ENCODE data around the gene CXCL5.
"Not testable (repeated sequence)": the region's sequence is repeated elsewhere in the genome, so short reads cannot be mapped to it uniquely, and the experiment has no call there.

CXCL5 gene

DNA sequence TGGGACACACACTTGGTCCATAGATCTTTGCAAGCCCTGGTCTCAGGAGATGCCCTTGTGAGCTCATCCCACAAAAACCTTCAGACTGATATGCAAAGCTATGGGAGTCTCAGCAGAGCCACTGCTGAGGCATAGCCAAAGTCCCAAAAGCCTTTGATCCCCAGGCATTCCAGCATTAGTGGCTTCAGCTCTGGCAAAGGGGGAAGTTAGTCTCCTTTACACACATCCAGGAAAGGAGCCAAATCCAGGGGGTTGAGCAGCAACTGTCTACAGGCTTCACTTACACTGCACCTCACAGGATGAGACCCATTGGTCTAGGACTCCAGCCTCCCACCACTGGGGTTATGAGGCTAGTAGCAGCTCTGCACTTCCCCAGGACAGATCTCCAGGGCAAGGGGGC is 30.6 kb downstream of the CXCL5 start:
- no peak for DNase-seq

- no peak for DNase-seq
These were observed 33.4 kb downstream of the CXCL5 start for GRCh38 chr4:73964862-73965611.

- DNase-seq = no peak
These were observed 35.8 kb downstream of the CXCL5 start for GRCh38 chr4:73962724-73963123.

DNA sequence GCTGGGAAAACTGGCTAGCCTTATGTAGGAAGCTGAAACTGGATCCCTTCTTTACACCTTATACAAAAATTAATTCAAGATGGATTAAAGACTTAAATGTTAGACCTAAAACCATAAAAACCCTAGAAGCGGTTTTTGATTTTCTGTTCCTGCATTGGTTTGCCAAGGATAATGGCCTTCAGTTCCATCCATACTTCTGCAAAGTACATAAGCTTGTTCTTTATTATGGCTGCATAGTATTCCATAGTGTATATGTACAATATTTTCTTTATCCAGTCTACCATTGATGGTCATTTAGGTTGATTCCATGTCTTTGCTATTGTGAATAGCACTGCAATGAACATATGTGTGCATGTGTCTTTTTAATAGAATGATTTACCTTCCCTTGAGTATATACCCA is 39.4 kb downstream of the CXCL5 start:
- not testable (repeated sequence) for DNase-seq

GRCh38 chr4:73952352-73952751 is 46.1 kb downstream of the CXCL5 start:
- DNase-seq = no peak

DNA sequence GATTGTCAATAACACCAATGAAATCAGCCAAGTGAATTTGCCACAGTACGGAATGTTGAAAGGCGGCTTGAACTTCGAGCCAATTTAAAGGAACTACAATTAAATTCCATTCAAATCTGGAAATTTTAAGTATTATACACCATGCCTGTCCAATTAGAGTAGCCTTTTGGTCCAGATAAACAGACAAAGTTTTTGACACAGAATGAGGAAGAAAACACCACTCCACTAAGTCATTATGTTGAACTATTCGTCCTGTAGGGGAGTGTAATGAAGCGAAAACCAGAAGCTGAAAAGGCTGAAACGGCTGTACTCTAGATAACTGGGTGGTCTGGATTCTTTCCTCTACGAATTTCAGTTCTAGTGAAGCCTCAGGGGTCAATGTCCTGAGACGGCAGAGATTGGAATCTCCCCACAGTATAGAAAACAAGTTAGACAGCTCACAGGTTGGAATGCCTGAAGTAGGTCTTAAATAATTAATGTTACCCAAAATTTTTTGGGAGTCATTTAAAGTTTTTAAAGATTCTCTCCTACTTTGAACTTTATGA is 48.0 kb downstream of the CXCL5 start:
- DNase-seq = not testable (repeated sequence)

GRCh38 chr4:73948990-73949706 is 49.3 kb downstream of the CXCL5 start:
- DNase-seq = no peak

GRCh38 chr4:73948291-73948690 is 50.2 kb downstream of the CXCL5 start:
- DNase-seq = no peak

DNA sequence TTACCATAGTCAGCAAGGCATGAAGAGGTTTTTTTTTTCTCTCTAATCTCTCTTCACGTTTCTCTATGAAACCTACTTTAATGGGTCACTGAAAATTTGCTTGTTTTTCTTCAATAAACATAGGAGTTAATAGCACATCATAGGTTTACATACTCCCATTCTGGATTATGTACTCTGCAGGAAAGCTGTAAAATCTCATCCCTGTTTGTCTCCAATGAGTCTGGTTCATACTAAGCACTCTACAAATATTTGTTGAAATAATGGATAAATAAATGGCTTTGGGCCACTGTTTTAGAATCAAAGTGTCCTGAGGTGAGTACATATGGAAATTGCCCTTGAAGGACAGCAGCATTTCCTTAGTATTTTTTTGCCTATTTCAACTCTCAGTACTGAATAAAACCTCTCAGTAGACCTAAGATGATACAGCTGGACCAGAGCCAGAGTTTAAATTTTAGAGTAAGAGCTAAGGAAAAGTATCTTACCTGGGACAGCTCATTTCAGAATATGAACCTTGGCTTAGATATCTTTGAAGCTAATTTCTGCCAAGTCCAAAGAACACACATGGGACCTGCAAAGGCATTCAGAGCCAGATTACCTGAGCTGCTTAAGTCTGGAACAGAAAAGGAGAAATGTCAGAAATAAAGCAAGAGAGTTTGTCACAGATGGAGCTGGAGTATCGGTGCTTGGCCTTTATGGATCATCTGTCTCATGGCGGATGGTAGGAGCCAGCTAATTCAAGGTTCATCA is 51.1 kb downstream of the CXCL5 start:
- no peak for DNase-seq

DNA sequence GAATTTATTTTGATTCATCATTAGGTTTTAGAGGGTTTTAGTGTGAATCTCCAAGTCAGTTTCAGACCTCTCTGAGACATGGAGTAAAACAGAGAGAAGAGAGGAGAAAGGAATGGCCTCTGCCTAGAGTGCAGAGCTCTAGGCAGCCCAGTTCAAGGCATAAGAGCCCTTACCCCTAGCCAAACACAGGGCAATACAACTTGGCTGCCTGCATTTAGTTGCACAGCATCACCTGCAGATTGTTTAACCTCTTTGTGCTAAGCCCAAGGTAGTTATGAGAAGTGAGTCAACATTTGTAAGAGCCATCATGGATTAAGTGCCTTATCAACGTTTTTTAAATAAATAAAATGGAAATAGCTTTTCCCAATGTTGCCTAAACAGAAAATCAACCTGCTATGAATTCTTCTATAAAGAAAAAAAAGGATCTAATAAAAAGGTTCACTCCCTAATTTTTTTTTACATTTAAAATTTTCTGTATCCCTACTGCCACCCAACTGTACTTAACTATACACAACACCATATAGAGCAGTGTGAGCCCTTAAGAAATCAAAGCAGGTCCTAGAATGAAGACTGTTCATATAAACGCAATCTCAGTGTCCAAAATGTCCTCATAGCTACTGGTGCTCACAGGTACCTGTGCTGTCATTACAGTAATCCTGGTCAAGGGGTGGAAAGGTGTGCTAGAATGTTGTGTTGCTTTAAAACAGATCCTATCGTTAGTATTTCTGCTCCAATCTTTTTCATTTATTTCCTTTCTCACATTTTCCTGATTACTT is 52.6 kb downstream of the CXCL5 start:
- no peak for DNase-seq

Data from activated CD4-positive, alpha-beta T cell treated with anti-CD3 and anti-CD28 coated beads, Interleukin-2, amount 50 U/mL, for 16 hours (primary cell).